PC-3 (cell line): ENCODE results near the gene SUSD6. TPM values are rescaled to one million over a fixed set of nuclear protein-coding genes. Genes with fewer than 3 reads are reported as not detected.

ENCODE experiments used
- ATAC-seq: fragments of 200-7000 bp; cut with Tn5 transposase; 2 replicates; pipeline ENCODE4 v1.9.1; 2020; ENCODE audit warnings: mild to moderate bottlenecking, moderate library complexity
- BruUV-seq: library from RNA; stranded (reverse); fragments of 400-500 nt; replicated peaks from 2 replicates; lab custom pipeline; 2021; lab: Mats Ljungman, UMichigan
- CTCF ChIA-PET: fragments of 300-600 bp; sonication (Branson Sonifier 250); formaldehyde crosslinking; loops from one replicate; lab custom pipeline; 2022; ENCODE audit warnings: antibody characterized with exemption; lab: Charles Lee
- POLR2A ChIA-PET: fragments of 300-600 bp; sonication (Branson Sonifier 250); formaldehyde crosslinking; loops from one replicate; lab custom pipeline; 2022; ENCODE audit warnings: antibody characterized with exemption; ENCODE audit not compliant: unreplicated experiment; lab: Charles Lee
- DNase-seq: peaks from one replicate; pipeline ENCODE4 v3.0.0-alpha.2; 2015
- H2AFZ ChIP-seq: fragments of 300-600 bp; sonication (generic); 2 replicates; pipeline ENCODE4 v1.6.0; 2016; ENCODE audit warnings: antibody characterized with exemption, low read length
- H3F3A ChIP-seq: fragments of 300-600 bp; sonication (generic); one replicate; pipeline ENCODE4 v1.6.0; 2017; ENCODE audit warnings: antibody characterized with exemption, low read length, control low read depth, mild to moderate bottlenecking; ENCODE audit not compliant: unreplicated experiment
- H3K27ac ChIP-seq: fragments of 300-600 bp; sonication (generic); 2 replicates; pipeline ENCODE4 v1.5.1; 2016; ENCODE audit warnings: mild to moderate bottlenecking, low read length
- H3K27me3 ChIP-seq: fragments of 300-600 bp; sonication (generic); 2 replicates; pipeline ENCODE4 v1.6.1; 2016; ENCODE audit warnings: low read length, mixed read lengths
- H3K36me3 ChIP-seq: fragments of 300-600 bp; sonication (generic); 2 replicates; pipeline ENCODE4 v1.6.1; 2016; ENCODE audit warnings: low read depth, mixed run types, low read length, mixed read lengths
- H3K4me1 ChIP-seq: fragments of 300-600 bp; sonication (generic); 2 replicates; pipeline ENCODE4 v1.5.1; 2016; ENCODE audit warnings: low read length; ENCODE audit not compliant: insufficient read depth
- H3K4me2 ChIP-seq: fragments of 300-600 bp; sonication (generic); 2 replicates; pipeline ENCODE4 v1.6.0; 2016; ENCODE audit warnings: low read length
- H3K4me3 ChIP-seq: fragments of 300-600 bp; sonication (generic); 2 replicates; pipeline ENCODE4 v1.5.1; 2016; ENCODE audit warnings: mild to moderate bottlenecking, low read length, mixed read lengths
- H3K79me2 ChIP-seq: fragments of 300-600 bp; sonication (generic); 2 replicates; pipeline ENCODE4 v1.6.1; 2017; ENCODE audit warnings: low read length, mixed read lengths
- H3K9ac ChIP-seq: fragments of 300-600 bp; sonication (generic); 2 replicates; pipeline ENCODE4 v1.6.0; 2016; ENCODE audit warnings: mild to moderate bottlenecking, low read length
- H3K9me2 ChIP-seq: fragments of 300-600 bp; sonication (generic); replicated peaks from 2 replicates; pipeline ENCODE4 v1.6.1; 2016; ENCODE audit warnings: mixed run types, low read length, mixed read lengths
- H3K9me3 ChIP-seq: fragments of 300-600 bp; sonication (generic); 2 replicates; pipeline ENCODE4 v1.6.1; 2016; ENCODE audit warnings: low read length, mixed read lengths
- H4K20me1 ChIP-seq: fragments of 300-600 bp; sonication (generic); 2 replicates; pipeline ENCODE4 v1.6.1; 2016; ENCODE audit warnings: low read length, mixed read lengths
- EZH2 ChIP-seq: fragments of 300-600 bp; sonication (generic); IDR thresholded peaks from one replicate; pipeline ENCODE4 v1.6.1; 2017; ENCODE audit warnings: antibody characterized with exemption, mild to moderate bottlenecking, low read length; ENCODE audit not compliant: unreplicated experiment
- EZH2phosphoT487 ChIP-seq: fragments of 300-600 bp; sonication (generic); IDR thresholded peaks from 2 replicates; pipeline ENCODE4 v1.6.1; 2018; ENCODE audit warnings: mild to moderate bottlenecking, antibody characterized with exemption, low read length, borderline replicate concordance
- intact Hi-C: fragments of 100-400 bp; cut with micrococcal nuclease; formaldehyde crosslinking; loops from 2 replicates; pipeline ENCODE4 v1.9.0; 2023
- total RNA-seq: library from RNA; depleted of rRNA; stranded (reverse); fragments of >200 nt; gene quantifications from 2 replicates; pipeline ENCODE4 v1.2.3, GENCODE V29; 2014
- TF ChIP-seq, protein P1 (sequence below): fragments of 300-600 bp; sonication (generic); conservative IDR thresholded peaks from 2 replicates; pipeline ENCODE4 v1.5.1; 2017; ENCODE audit warnings: antibody characterized with exemption, low read depth, mild to moderate bottlenecking, low read length

The SUSD6 gene
- total RNA-seq, 1 experiment from 2014 or later = 6.1 TPM

DNA sequence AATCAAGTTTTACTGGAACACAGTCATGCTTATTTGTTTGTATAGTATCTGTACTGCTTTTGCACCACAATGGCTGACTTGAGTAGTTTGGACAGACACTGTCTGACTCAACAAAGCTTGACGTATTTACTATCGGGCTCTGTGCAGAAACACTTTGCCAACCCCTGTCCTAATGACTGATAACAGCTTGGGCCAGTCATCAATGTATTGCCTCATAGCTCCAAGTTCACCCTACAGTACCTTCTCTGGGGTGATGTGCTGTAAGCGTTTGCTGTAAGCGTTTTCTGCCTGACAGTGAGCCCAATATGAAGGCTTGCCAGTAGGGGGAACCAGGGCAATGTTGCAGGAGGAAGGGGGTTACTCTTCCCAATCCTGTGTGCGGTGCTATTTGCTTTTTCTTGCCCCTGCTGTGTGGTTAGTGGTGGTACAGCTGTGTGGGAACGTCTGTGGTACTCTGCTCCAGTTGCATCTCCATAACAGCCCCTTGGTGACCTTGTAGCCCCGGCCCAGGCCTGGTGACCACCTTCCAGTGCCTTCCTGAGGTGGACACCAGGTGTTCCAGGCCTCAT is 31.3 kb upstream of the SUSD6 start:
- Histone ChIP-seq H3K4me2 (0 out of 2 replicates have a peak overlapping the region, but pooled peaks have one; percentile 9), H3K9me3 (no peaks in the 10 kb centered on the region), H3K4me3 (no peak overlapping the region), H3K9me2 (no peaks in the 10 kb centered on the region), H3K9ac (no peak overlapping the region), H3F3A (no peaks in the 10 kb centered on the region), H3K27me3 (peaks cover 10% of the 10 kb centered on the region; the same call in 1 of the 2 replicates), H3K27ac (no peak overlapping the region), H3K36me3 (no peaks in the 10 kb centered on the region), H4K20me1 (no peaks in the 10 kb centered on the region), H3K79me2 (no peaks in the 10 kb centered on the region), H3K4me1 (peaks cover 11% of the 10 kb centered on the region), H2AFZ (no peak overlapping the region)
- DNase-seq (peak; percentile 78), ATAC-seq (peak; percentile 70)
- ChIA-PET CTCF (interaction anchor here (0.5 kb wide), 1 partner anchor 66 kb away, joined by 3 read pairs; no protein-coding TSS in a partner anchor), POLR2A (no interaction called here)
- no peak for TF ChIP-seq EZH2
- TF ChIP-seq EZH2phosphoT487 = no peak
- TF ChIP-seq, protein P1, sequence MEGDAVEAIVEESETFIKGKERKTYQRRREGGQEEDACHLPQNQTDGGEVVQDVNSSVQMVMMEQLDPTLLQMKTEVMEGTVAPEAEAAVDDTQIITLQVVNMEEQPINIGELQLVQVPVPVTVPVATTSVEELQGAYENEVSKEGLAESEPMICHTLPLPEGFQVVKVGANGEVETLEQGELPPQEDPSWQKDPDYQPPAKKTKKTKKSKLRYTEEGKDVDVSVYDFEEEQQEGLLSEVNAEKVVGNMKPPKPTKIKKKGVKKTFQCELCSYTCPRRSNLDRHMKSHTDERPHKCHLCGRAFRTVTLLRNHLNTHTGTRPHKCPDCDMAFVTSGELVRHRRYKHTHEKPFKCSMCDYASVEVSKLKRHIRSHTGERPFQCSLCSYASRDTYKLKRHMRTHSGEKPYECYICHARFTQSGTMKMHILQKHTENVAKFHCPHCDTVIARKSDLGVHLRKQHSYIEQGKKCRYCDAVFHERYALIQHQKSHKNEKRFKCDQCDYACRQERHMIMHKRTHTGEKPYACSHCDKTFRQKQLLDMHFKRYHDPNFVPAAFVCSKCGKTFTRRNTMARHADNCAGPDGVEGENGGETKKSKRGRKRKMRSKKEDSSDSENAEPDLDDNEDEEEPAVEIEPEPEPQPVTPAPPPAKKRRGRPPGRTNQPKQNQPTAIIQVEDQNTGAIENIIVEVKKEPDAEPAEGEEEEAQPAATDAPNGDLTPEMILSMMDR = peak; percentile 74
- intact Hi-C loops = no loop called here
- no TSS peak for BruUV-seq

DNA sequence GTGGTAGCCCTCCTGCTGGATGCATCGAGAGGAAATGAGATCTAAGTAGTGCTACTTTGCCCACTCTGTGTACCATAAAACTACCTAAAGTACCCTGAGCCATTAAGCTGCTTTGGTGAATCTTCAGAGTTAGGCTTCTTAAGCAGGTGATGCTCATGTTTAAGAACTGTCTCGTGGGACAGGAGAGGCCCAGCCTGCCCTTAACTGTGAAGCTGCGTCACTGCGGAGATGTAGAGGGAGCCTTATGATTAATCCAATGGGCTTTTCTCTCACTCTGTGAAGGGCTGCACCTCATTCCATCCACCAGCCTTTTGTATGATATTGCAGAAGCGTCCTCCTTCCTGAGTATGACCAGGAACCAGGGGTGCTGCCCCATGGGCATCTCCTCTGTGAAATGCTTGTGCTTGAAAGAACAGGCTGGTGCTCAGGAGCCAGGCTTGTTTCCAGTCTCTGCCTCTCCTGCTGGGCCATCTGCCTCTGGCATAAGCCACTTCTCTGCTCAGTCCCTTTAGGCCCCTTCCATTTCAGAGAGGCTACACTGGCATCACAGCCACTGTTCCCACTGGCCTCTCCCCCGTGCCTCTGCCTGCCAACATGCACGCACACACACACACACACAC is 30.0 kb upstream of the SUSD6 start:
- no TSS peak for BruUV-seq
- no peak overlapping the region for H3K4me3 ChIP-seq
- intact Hi-C loops = no loop called here

More for the DNA sequence above, 30.0 kb upstream of the SUSD6 start:
- no peak for DNase-seq
- H4K20me1 ChIP-seq = no peaks in the 10 kb centered on the region
- no peaks in the 10 kb centered on the region for H3K9me2 ChIP-seq
- no peak overlapping the region for H2AFZ ChIP-seq
- peaks cover 11% of the 10 kb centered on the region for H3K4me1 ChIP-seq
- no peak overlapping the region for H3K9ac ChIP-seq
- peaks cover 5% of the 10 kb centered on the region; the same call in 1 of the 2 replicates for H3K27me3 ChIP-seq
- ATAC-seq = no peak
- H3K79me2 ChIP-seq = no peaks in the 10 kb centered on the region
- no peaks in the 10 kb centered on the region for H3K9me3 ChIP-seq
- no peaks in the 10 kb centered on the region for H3K36me3 ChIP-seq
- H3K4me2 ChIP-seq = no peak overlapping the region
- H3K27ac ChIP-seq = no peak overlapping the region
- H3F3A ChIP-seq = no peaks in the 10 kb centered on the region
- no peak for TF ChIP-seq EZH2
- no peak for TF ChIP-seq EZH2phosphoT487
- TF ChIP-seq, protein P1 = no peak
- ChIA-PET POLR2A (no interaction called here), CTCF (no interaction called here)
